ENCODE results near the gene GLG1. TPM values are rescaled to one million over a fixed set of nuclear protein-coding genes. Genes with fewer than 3 reads are reported as not detected.
"Not testable (repeated sequence)": the region's sequence is repeated elsewhere in the genome, so short reads cannot be mapped to it uniquely, and the experiment has no call there.

GLG1 gene
- 100 to 1,000 TPM; 104 to 131 (median 119) TPM for polyA plus RNA-seq (ENCODE audit: insufficient read length in 12 of 12)
- long read RNA-seq, donor 1, full-length matches to known transcripts, result 10 of 16 reads
- long read RNA-seq, donor 1, partial matches to known transcripts, result 6 of 16 reads
- long read RNA-seq, donor 1, other reads (novel, unspliced or antisense), result 0 of 16 reads
- long read RNA-seq, donor 2, full-length matches to known transcripts, result 23 of 23 reads
- long read RNA-seq, donor 2, partial matches to known transcripts, result 0 of 23 reads
- long read RNA-seq, donor 2, other reads (novel, unspliced or antisense), result 0 of 23 reads
- long read RNA-seq, donor 3, full-length matches to known transcripts, result 6 of 12 reads
- long read RNA-seq, donor 3, partial matches to known transcripts, result 6 of 12 reads
- long read RNA-seq, donor 3, other reads (novel, unspliced or antisense), result 0 of 12 reads
- long read RNA-seq, donor 4, full-length matches to known transcripts, result 7 of 7 reads
- long read RNA-seq, donor 4, partial matches to known transcripts, result 0 of 7 reads
- long read RNA-seq, donor 4, other reads (novel, unspliced or antisense), result 0 of 7 reads
- long read RNA-seq, donor 5, full-length matches to known transcripts, result 22 of 28 reads
- long read RNA-seq, donor 5, partial matches to known transcripts, result 6 of 28 reads
- long read RNA-seq, donor 5, other reads (novel, unspliced or antisense), result 0 of 28 reads
- long read RNA-seq, donor 6, full-length matches to known transcripts, result 8 of 8 reads
- long read RNA-seq, donor 6, partial matches to known transcripts, result 0 of 8 reads
- long read RNA-seq, donor 6, other reads (novel, unspliced or antisense), result 0 of 8 reads
- long read RNA-seq, donor 7, full-length matches to known transcripts, result 6 of 12 reads
- long read RNA-seq, donor 7, partial matches to known transcripts, result 6 of 12 reads
- long read RNA-seq, donor 7, other reads (novel, unspliced or antisense), result 0 of 12 reads
- long read RNA-seq, donor 8, full-length matches to known transcripts, result 13 of 22 reads
- long read RNA-seq, donor 8, partial matches to known transcripts, result 9 of 22 reads
- long read RNA-seq, donor 8, other reads (novel, unspliced or antisense), result 0 of 22 reads
- long read RNA-seq, donor 9, full-length matches to known transcripts, result 10 of 10 reads
- long read RNA-seq, donor 9, partial matches to known transcripts, result 0 of 10 reads
- long read RNA-seq, donor 9, other reads (novel, unspliced or antisense), result 0 of 10 reads
- long read RNA-seq, donor 10, full-length matches to known transcripts, result 14 of 14 reads
- long read RNA-seq, donor 10, partial matches to known transcripts, result 0 of 14 reads
- long read RNA-seq, donor 10, other reads (novel, unspliced or antisense), result 0 of 14 reads
- long read RNA-seq, donor 11, full-length matches to known transcripts, result 12 of 12 reads
- long read RNA-seq, donor 11, partial matches to known transcripts, result 0 of 12 reads
- long read RNA-seq, donor 11, other reads (novel, unspliced or antisense), result 0 of 12 reads

- peak; percentile 95 for DNase-seq
Observed at GRCh38 chr16:74606521-74607309, at the start of gene GLG1. Gene GLG1, minus strand, starts transcription at chr16:74607114. Its CDS starts 20 bp downstream, at chr16:74607094.

GRCh38 chr16:74654536-74655050 lies 47.7 kb upstream of the GLG1 start:
- DNase-seq, result no peak

GRCh38 chr16:74652883-74653282 lies 46.0 kb upstream of the GLG1 start:
- DNase-seq, result not testable (repeated sequence)

- DNase-seq, result no peak
Observed at GRCh38 chr16:74652249-74652648, 45.3 kb upstream of the GLG1 start.

GRCh38 chr16:74651841-74652240 lies 44.9 kb upstream of the GLG1 start:
- DNase-seq, result no peak

- DNase-seq, result no peak
Observed at GRCh38 chr16:74650966-74651567, 44.2 kb upstream of the GLG1 start.

GRCh38 chr16:74649839-74650504 lies 43.1 kb upstream of the GLG1 start:
- no peak for DNase-seq

GRCh38 chr16:74641969-74642368 lies 35.1 kb upstream of the GLG1 start:
- DNase-seq, result no peak

- DNase-seq, result no peak
Observed at GRCh38 chr16:74637742-74638453, 31.0 kb upstream of the GLG1 start.

GRCh38 chr16:74635303-74635702 lies 28.4 kb upstream of the GLG1 start:
- DNase-seq, result no peak

- no peak for DNase-seq
Observed at GRCh38 chr16:74633686-74634085, 26.8 kb upstream of the GLG1 start.

- DNase-seq, result no peak
Observed at GRCh38 chr16:74627506-74628220, 20.7 kb upstream of the GLG1 start.

GRCh38 chr16:74626741-74627416 lies 20.0 kb upstream of the GLG1 start:
- DNase-seq, result no peak

GRCh38 chr16:74625500-74626350 lies 18.8 kb upstream of the GLG1 start:
- no peak for DNase-seq

GRCh38 chr16:74623839-74624235 lies 16.9 kb upstream of the GLG1 start:
- DNase-seq, result no peak

- DNase-seq, result peak; percentile 46
Observed at GRCh38 chr16:74623214-74623838, 16.4 kb upstream of the GLG1 start.
